Upper lobe of right lung (tissue), 1 donor: ENCODE measurements around the gene SRPK2. TPM values are rescaled to one million over a fixed set of nuclear protein-coding genes. Genes with fewer than 3 reads are reported as not detected.

Source experiments
- ATAC-seq: fragments of 200-7000 bp; cut with Tn5 transposase; one replicate; pipeline ENCODE4 v1.9.1; 2020; ENCODE audit warnings: mild to moderate bottlenecking, moderate library complexity
- DNase-seq: peaks from one replicate; pipeline ENCODE4 v3.0.0-alpha.2; 2020
- H3K27ac ChIP-seq: fragments of 200-600 bp; one replicate; pipeline ENCODE4 v1.8.0; 2022
- H3K27me3 ChIP-seq: fragments of 200-600 bp; one replicate; pipeline ENCODE4 v1.8.0; 2022; ENCODE audit warnings: mild to moderate bottlenecking
- H3K36me3 ChIP-seq: fragments of 200-600 bp; one replicate; pipeline ENCODE4 v1.8.0; 2022
- H3K4me1 ChIP-seq: fragments of 200-600 bp; one replicate; pipeline ENCODE4 v1.8.0; 2022
- H3K4me3 ChIP-seq: fragments of 200-600 bp; one replicate; pipeline ENCODE4 v1.8.0; 2022; ENCODE audit warnings: mild to moderate bottlenecking
- H3K9me3 ChIP-seq: fragments of 200-600 bp; one replicate; pipeline ENCODE4 v1.8.0; 2022
- CTCF ChIP-seq: fragments of 200-600 bp; IDR thresholded peaks from one replicate; pipeline ENCODE4 v1.8.0; 2022; ENCODE audit warnings: antibody characterized with exemption
- intact Hi-C: fragments of 100-400 bp; cut with DNase I; formaldehyde crosslinking; loops from one replicate; pipeline ENCODE4 v1.11.0; 2022
- total RNA-seq: library from RNA; stranded (reverse); fragmentation: NEBNext Ultra II Directional; extraction: Animal tissue kit (Norgen Biotek cat#: 25700); gene quantifications from one replicate; pipeline ENCODE4 v1.2.1, GENCODE V29; 2021
- donor health status: DM: no; HTN: yes; CAD: no; lungs with severe emphysema.

The SRPK2 gene
- total RNA-seq, 1 donor from 2014 or later: 48.5 TPM

- DNase-seq (no peak), ATAC-seq (no peak)
- no peak for TF ChIP-seq CTCF
- Histone ChIP-seq H3K4me1 (no peaks in the 10 kb centered on the region), H3K36me3 (peaks cover 99% of the 10 kb centered on the region), H3K4me3 (no peak overlapping the region), H3K9me3 (no peaks in the 10 kb centered on the region), H3K27ac (no peak overlapping the region), H3K27me3 (no peaks in the 10 kb centered on the region)
- intact Hi-C loops: no loop called here
These were observed 315.6 kb downstream of the SRPK2 start for GRCh38 chr7:105073143-105073542.

GRCh38 chr7:105068886-105069285, 319.8 kb downstream of the SRPK2 start:
- H3K36me3 ChIP-seq: peaks cover 97% of the 10 kb centered on the region
- intact Hi-C loops: no loop called here
- no peak for DNase-seq
- no peaks in the 10 kb centered on the region for H3K27me3 ChIP-seq
- no peak for TF ChIP-seq CTCF
- H3K27ac ChIP-seq: no peak overlapping the region
- no peak for ATAC-seq
- H3K9me3 ChIP-seq: no peaks in the 10 kb centered on the region
- no peak overlapping the region for H3K4me3 ChIP-seq
- H3K4me1 ChIP-seq: no peaks in the 10 kb centered on the region

- DNase-seq: no peak
- TF ChIP-seq CTCF: no peak
- intact Hi-C loops: no loop called here
- Histone ChIP-seq H3K9me3 (no peaks in the 10 kb centered on the region), H3K4me1 (no peaks in the 10 kb centered on the region), H3K27ac (no peak overlapping the region), H3K27me3 (no peaks in the 10 kb centered on the region), H3K36me3 (peaks cover 93% of the 10 kb centered on the region), H3K4me3 (no peak overlapping the region)
- ATAC-seq: no peak
These were observed 321.0 kb downstream of the SRPK2 start for GRCh38 chr7:105067691-105068090.

Other genes starting within 250 kb of the SRPK2 start
- 10.9 TPM for gene PUS7, start 133.3 kb upstream of the SRPK2 start, total RNA-seq
- 14.8 TPM for gene RINT1, start 143.3 kb upstream of the SRPK2 start, total RNA-seq
- gene EFCAB10, start 192.6 kb upstream of the SRPK2 start, total RNA-seq: 1.6 TPM